DMS79 treated with DMSO at 0.1 percent for 48 hours (cell line): Measurements from ENCODE around the gene EHD3.
A peak's percentile ranks its signal among the peaks of the same experiment; 100 is the strongest.

Source experiments
- DNase-seq: peaks from one replicate; lab custom pipeline; 2025; lab: John Stamatoyannopoulos, UW

Gene EHD3

DNA sequence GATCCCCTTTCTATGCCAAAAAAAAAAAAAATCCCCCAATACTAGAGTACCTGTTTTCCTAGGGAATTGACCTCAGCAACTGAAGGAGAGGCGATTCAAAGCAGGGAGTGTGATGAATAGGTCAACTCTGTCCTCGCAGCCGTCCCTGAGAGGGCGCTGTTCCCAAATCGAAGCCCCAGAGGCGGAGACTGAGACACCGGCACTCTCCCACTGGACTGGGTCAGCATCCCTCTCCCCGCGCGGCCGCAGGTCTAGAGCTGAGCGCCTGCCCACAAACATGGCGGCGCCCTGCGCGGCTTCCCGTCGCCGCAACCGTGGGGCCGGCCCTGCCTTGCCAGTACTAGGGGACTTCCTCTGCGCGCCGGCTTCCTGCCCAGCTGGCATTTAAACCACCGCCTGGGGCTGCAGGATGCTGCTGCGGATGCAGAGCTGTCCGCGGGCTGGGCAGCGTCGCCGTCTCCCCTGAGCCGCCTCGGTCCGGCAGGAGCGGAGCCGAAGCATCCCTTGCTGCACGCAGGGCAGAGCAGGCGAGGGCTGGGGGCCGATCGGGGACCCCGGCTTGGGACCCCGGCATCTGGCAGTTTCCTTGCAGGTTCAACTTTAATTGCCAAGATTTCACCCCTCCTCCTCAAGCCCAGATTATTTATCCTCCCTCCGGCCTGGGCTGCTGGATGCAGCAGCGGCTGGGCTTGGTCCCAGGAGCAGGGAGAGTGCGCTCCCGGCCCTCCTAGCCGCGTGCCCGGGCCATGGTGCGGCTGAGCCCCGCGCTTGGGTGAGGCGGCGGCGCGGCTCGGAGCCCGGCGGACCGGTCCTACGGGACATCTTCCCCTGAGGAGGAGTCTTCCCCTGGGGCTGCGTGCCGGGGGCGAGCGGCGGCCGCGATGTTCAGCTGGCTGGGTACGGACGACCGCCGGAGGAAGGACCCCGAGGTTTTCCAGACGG, at the start of gene EHD3:
Gene EHD3 (plus strand): TSS at position 412 of the 942 bp plus-strand sequence. CDS start 470 bp downstream, at position 882.
- DNase-seq, result peak; percentile 88

DNA sequence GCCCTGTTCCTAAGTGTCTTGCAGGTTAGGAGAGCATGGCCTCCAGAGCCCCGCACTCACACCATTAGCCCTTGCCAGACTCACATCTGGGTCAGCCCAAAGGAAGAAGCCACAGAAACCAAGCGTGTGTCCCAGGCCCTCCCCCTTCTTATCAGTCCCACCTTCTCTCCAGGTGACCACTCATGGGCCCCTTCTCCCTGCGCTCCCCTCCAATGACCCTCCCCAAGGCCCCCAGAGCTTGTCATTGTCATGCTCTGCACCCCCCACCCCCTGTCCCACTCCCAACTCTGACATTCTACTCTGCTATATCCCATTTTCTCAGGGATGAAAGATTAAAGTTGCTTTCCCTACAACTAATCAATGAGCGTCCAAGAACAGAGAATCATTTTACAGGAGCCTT, 46.8 kb upstream of the EHD3 start:
- DNase-seq, result no peak

DNA sequence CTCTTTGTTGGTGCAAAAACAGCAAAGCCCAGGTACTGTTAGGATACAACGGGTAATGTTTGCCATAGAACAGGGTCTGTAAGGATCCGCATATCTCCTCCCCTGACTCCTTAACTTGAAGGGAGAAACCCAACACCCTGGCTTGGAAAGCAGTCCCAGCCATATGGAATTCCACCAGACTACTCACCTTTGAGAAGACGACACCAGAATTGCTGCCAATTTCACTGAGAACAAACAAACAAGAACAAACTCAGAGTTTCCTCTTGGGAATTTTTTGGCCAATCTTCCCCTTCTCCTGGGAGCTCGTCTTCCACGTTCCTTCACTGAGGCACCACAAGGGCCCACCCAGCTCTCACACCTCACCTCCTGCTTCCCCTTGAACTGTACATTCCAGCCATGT, 45.8 kb upstream of the EHD3 start:
- no peak for DNase-seq

DNA sequence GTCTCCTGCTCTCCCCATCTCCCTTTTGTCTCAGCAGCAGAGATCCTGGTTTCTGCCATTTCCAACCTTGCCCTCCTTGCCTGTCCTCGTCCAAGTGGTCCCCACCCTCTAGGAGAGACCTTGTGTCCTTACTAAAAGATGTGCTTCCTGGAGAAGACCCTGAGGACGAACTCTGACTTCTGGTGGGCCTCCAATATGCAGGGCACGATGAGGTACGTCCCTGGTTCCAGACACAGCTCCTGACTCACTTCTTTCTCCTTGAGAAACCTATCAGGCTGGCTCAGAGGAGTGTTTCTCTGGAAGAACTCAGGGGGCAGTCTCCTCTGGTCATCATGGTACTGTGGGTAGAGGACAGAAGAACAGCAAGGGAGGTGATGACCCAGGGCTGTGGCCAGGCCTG, 44.8 kb upstream of the EHD3 start:
- no peak for DNase-seq

DNA sequence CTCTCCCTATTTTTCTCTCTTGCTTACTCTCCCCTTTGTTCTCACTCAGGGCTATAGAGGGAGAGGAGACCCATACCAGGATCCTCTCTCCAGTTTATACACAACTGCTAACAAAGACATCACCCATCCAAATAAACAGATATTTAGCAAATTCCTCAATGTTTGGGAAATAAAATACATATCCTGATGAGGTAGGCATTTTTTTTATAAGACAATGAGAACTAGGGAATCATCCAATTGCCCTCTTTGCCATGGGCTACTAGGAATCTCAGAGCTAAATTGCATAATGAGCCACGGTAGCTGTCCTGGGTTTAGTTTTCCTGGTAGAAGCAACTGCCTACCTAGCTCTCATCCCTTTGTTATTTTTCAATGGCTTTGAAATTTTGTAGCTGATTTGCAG, 43.8 kb upstream of the EHD3 start:
- no peak for DNase-seq

DNA sequence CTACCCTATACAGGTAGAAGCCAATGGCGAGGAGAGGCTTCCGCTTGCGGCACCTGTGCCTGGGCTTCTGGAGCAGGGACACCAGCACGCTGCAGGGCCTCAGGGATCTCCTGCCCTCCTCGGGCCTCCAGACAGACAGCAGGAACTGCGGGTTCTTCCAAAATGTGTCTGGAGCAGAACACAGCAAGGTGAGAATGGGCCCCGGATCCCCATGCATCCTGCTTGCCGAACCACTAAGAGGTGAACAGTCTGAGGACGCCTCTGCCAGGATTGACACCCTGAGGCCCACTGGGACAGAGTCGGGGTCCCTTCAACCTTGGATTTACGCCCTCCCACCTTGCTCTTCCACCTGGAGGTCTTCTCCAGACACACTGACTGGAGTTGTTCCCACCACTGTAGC, 42.0 kb upstream of the EHD3 start:
- no peak for DNase-seq

DNA sequence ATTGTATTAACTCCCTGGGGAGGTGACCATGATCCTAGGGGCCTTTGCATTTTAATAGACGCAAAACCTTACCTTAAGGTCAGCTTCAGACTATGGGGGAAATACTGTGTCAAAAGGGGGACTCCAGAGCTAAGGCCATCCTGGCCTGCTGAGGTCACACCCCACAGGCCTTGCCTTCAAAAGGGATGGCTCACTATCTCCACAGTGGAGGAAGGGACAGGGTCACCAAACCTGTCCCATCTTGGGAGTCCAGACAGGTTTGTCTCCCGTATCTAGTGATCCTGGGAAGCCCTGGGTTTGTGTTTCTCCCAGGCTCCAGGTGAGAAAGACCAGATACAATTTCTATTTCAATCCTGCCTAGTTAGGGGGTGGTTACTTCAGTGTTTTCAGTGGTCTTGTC, 41.6 kb upstream of the EHD3 start:
- DNase-seq, result no peak

DNA sequence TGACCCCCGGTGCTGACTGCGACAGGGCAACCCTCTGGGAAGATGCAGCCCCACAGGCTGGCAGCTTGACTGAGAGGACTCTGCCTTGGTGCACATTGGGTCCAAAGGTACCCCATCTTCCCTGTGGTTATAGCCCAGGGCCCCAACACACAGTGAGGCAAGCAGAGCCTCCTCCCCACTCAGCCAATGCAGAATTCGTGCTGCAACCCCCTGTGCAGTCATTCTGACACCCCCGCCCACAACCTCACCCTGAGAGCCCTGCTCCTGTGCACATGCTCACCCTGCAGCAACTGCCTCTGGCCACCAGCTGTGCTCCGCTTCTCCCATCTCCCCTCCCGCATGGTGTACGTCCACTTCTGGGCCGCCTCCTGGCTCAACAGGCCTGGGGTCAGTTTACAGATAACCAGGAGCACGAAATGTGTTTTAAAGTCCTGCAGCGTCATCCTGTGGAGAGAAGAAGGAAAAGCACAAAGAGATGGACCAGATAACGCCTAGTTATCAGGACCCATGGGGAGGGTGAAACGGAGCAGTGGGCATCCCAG, 41.0 kb upstream of the EHD3 start:
- no peak for DNase-seq

DNA sequence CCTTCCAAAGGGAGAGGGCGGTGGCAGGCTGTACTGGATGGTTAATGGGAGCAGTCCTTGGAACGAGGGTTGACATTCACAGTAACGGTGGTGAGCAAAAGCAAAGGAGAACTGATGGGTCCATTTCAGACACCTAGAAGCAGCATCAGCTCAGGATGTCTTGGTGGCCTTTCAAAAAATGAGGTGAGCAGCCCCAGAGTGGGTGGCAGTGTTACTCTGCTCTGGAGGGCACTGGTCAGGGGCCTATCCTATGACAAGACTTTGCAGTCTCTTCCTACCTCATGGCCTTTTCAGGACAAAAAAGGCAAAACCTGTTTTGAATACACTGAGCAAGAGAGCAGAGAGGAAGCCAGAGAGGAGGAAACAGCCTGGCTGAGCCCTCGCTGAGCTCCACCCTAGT, 40.1 kb upstream of the EHD3 start:
- no peak for DNase-seq

DNA sequence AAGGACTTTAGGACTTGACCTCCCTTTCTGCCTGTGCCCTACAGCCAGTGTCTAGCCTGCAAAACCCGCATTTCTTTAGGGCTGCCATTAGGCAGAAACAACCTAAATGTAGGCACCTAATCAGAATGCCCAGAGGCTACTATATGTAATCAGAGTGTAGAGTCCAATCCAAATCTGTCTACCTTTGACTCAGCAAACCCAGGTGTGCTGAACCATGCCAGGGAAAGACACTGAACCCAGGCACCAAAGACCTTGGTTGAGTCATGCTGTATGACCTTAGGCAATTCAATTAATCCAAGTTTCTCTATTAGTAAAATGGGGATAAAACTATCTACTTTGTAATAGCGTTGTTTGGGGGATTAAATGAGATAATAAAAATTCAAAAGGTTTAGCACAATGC, 37.3 kb upstream of the EHD3 start:
- DNase-seq, result no peak

DNA sequence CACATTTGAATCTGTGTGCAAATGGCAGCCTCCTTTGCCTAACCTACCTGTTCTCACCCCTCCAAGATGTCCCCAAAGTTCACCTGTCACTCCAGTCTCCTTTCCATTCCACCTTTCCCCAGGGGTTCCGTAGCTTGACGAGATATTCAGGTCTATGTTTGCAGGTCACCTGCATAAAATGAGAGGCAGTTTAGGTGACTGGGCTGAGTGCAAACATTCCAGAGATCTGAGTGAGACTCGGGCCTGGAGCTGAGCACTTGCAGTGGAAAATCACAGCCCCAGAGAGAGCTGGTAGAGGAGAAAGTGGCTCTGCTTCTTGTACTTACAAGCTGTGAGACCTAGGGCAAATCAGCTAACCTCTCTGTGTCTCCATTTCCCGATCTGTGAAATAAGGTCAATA, 36.8 kb upstream of the EHD3 start:
- DNase-seq, result no peak

DNA sequence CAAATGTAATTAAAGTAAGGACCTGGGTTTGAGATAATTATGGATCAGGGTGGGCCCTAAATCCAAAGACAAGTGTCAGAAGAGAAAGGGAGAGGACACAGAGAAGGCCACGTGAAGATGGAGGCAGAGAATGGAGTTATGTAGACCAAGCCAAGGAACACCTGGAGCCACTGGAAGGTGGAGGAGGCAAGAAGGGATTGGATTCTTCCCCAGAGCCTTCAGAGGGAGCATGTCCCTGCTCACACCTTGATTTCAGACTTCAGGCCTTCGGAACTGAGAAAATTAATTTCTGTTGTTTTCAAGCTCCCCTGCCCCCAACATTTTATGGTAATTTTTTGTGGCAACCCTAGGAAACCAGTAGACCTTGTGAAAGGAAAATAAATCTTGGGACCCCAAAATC, 36.3 kb upstream of the EHD3 start:
- DNase-seq, result no peak

DNA sequence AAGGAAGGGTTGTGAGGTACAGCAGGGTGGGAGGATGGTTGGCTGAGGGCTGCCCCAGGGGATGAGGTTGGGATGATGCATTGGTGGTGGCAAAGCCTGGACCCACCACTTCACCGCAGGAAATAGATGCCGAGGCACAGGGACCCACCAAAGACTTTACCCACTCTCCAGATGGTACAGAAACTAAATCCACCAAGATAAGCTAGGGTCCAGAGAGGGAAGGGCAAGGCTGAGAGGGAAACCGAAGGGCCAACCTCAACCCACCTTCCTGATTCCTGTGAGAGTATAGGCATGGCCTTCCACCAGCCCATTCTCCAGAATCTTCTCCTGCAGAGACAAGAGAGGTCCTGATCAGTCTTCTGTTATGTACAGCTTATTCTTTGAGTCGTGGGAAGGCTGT, 34.7 kb upstream of the EHD3 start:
- no peak for DNase-seq

DNA sequence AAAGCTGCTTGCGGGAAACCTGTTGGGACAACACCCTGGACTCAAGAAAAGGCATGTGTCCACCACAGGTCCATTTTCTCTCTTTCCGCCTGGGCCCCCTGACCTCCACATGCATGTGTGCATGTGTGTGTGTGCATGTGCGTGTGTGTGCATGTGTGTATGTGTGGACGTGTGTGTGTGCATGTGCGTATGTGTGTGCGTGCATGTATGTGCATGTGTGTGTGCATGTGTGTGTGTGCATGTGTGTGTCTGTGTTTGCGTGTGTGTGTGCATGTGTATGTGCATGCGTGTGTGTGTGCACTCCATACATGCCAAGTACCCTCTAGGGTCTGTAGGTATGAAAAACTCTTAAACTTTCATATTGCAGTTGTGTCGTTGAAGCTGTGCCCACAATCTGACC, 33.0 kb upstream of the EHD3 start:
- no peak for DNase-seq

DNA sequence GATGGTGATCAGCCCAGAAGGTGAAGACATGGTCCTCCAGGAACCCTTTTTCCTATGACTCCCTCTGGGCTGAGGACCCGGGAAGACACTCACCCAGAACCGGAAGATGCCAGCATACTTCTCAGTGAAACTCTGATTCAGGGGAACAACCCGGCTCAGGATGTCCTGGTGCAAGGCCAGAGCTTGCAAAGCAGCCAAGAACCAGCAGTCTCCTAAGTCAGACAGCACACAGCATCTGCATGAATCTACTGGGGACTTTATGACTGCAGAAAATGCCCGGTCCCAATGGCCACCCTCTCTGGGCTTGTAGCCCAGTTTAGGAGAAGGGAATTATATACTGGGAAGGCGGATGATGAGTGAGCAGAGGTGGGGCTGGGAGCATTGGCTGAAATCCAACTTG, 31.9 kb upstream of the EHD3 start:
- DNase-seq, result no peak

DNA sequence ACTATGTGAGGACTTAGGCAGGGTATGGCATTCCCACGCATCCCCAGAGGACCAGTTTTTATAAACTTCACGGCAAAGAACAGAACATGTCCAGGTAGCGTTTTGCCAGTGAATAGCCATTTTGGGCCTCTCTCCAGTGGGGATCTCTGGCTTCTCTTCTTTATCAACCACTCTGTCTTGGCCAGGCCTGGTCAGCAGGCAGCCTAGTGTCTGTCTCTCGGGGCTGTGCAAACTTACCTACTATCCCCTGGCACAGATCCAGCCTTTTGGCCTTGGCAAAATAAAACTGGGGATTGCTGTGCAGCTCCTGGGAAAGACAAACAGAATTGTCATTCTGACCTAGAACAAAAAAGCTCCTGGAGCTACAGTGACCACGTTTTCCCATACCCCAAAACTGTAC, 31.1 kb upstream of the EHD3 start:
- DNase-seq, result no peak

DNA sequence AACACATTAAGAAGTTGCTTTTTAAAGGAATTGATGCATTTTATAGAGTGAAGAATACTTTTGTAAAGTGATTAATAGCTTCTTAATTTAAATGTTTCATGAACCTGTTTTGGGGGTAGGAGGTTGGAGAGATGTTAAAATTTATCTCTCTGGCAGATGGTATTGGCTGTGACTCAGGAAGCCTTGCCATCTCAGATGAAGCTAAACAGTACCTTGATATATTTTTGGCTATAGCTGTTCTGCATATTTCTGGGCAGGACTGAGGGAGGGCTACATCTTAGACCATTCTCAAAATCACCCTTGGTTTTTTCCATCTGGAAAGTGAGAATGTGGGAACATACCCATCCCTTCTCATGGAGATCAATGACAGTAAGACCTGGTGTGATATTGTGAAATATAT, 30.0 kb upstream of the EHD3 start:
- DNase-seq, result no peak

DNA sequence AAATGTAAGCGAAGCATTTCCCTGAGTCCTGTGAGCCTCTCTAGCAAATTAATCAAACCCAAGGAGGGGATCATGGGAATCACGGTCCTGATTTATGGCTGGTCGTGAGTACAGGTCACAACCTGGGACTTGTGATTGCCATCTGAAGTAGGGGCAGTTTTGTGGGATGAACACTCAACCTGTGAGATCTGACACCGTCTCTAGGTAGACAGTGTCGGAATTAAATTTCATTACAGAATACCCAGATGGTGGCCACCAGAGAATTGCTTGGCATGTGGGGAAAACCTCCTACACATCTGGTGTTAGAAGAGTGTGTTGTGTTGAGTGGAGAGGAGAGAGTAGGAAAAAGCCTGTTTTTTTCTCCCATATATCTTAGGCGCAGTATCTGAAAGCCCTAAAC, 29.2 kb upstream of the EHD3 start:
- DNase-seq, result no peak

DNA sequence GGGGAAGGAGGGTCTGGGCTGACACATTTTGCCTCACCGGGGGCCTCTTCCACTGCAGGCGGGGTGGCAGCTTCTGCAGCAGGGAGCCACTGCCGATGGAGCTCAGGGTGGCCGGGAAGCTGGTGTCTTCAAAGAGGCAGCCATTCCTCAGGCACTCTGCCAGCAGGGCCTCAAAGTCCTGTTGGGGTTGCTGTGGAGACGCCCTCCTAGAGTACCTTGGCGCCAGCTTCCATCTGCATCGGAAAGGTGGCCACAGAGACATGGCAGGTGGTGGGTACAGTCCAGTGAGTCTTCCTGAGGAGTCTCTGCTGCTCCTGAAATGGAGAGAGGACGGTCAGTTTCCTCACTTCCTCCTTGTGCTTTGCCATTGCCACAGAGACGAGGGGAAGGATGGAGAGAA, 28.8 kb upstream of the EHD3 start:
- DNase-seq, result peak; percentile 16

DNA sequence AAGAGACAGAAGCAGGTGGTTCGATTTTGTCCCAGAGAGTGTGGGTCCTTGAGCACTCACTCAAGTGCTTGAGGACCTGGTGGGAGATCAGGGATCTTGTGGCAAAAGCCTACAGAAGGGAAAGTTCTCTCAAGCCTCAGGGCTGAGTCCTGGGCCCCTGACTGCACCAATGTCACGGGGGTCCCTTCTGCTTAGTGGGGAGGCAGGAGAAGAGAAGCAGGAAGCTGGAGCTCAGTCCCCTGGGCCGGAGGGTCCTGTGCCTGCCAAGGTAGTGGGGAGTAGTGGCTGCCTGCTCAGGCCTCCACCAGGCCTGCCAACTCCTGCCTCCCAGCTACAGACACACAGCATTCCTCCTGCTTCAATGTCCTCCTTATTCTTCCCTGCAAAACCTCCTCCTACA, 28.3 kb upstream of the EHD3 start:
- DNase-seq, result no peak

DNA sequence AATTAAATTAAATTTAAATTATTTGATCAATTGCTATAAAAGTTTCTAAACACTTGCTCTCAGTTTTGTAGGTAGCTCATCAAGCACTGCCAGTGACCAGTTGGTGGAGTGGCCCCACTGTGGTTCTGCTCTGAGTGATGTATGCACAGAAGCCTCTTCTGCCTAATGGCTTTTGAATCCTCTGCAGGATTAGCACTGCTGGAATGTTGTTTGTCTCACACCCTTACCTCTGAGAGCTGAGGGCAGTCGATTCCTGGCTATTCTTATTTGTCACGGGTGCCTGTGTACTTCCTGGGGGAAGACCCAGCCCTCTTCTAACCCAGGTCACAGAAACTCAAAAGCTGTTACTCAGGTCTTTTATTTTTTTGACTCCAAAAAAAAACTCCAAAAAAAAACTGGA, 26.2 kb upstream of the EHD3 start:
- DNase-seq, result no peak

DNA sequence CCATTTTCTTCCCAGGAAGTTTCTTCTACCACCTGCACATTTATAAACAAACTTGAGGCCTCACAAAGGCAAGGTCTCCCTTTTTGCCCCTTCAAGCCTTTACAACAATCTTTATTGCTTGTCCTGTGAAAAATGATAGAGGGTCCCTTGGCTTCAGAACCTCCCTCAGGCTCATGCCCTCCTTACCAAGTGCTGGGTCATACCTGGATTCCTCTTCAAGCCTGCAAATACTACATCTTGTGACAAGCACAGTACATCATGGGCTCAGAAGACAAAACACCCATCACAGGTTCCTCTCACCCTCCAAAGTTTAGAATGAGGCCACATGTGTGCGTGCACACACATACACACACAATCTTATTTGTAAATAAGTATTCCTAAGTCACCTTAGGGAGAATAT, 25.7 kb upstream of the EHD3 start:
- no peak for DNase-seq

DNA sequence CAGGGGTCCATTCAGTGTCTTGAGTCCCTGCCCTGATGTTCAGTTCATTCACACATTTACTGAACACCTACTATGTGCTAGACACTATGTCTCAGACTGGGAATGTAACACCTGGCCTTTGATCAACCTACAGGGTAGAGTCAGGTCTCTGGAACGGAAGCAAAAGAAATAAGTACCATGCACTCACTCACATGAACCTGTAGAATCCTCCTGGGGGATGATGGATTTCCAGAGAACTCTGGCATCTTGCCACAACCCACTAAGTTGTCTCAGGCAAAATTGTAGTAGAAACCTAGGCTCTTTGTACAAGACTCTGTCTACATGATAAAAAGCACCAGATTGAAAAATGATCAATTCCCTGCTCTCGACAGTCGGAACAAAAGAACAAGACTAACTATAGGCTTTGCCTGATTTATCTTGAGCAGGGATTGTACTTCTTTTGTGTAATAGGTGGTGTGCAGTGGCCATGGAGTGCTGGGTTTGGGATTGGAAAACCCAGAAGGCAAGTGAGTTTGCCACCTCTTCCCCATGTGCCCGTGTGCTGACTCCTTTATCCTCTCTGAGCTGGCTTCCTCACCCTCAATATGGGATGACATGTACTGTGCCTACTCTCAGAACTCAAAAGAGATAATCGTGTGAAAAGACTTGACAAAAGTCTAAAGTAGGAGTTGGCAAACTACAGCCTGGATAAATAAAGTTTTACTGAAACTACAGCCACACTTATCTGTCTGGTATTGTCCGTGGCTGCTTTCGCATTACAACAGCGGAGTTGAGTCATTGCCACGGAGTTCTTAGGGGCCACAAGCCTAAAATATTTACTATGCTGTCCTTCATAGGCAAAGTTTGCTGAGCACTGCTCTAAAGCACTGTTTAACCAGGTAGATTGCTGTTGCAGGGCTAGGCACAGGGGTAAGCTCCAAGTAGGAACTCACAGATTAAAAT, 21.0 kb upstream of the EHD3 start:
- DNase-seq, result no peak
